Measurements from ENCODE around the gene SIRT7.

Gene SIRT7

GRCh38 chr17:81942167-81942553 is 24.2 kb upstream of the SIRT7 start:
- no peak for TF ChIP-seq REST (IDR thresholded peaks at IDR 0.05; ENCODE audit: insufficient replicate concordance, low read depth)
- TF ChIP-seq, protein P1, sequence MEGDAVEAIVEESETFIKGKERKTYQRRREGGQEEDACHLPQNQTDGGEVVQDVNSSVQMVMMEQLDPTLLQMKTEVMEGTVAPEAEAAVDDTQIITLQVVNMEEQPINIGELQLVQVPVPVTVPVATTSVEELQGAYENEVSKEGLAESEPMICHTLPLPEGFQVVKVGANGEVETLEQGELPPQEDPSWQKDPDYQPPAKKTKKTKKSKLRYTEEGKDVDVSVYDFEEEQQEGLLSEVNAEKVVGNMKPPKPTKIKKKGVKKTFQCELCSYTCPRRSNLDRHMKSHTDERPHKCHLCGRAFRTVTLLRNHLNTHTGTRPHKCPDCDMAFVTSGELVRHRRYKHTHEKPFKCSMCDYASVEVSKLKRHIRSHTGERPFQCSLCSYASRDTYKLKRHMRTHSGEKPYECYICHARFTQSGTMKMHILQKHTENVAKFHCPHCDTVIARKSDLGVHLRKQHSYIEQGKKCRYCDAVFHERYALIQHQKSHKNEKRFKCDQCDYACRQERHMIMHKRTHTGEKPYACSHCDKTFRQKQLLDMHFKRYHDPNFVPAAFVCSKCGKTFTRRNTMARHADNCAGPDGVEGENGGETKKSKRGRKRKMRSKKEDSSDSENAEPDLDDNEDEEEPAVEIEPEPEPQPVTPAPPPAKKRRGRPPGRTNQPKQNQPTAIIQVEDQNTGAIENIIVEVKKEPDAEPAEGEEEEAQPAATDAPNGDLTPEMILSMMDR (IDR thresholded peaks at IDR 0.05; ENCODE audit: insufficient read depth, low read length): no peak
- no peak for TF ChIP-seq GABPA (IDR thresholded peaks at IDR 0.05; ENCODE audit: low read depth)
- TF ChIP-seq SPI1 (IDR thresholded peaks at IDR 0.05; ENCODE audit: borderline replicate concordance, low read depth): no peak
- no peak for TF ChIP-seq POLR2AphosphoS5 (IDR thresholded peaks at IDR 0.05; ENCODE audit: low read depth)
- H3K27ac ChIP-seq (replicated peaks): no peak overlapping the region
- DNase-seq (ENCODE audit: low read depth in 1 of 2, low spot score in 1 of 2): no peak
- H3K4me3 ChIP-seq (replicated peaks; ENCODE audit: insufficient read depth, low read length): no peak overlapping the region
- H3K27me3 ChIP-seq (ENCODE audit: insufficient read depth, poor library complexity, severe bottlenecking): peaks cover 4% of the 10 kb centered on the region

DNA sequence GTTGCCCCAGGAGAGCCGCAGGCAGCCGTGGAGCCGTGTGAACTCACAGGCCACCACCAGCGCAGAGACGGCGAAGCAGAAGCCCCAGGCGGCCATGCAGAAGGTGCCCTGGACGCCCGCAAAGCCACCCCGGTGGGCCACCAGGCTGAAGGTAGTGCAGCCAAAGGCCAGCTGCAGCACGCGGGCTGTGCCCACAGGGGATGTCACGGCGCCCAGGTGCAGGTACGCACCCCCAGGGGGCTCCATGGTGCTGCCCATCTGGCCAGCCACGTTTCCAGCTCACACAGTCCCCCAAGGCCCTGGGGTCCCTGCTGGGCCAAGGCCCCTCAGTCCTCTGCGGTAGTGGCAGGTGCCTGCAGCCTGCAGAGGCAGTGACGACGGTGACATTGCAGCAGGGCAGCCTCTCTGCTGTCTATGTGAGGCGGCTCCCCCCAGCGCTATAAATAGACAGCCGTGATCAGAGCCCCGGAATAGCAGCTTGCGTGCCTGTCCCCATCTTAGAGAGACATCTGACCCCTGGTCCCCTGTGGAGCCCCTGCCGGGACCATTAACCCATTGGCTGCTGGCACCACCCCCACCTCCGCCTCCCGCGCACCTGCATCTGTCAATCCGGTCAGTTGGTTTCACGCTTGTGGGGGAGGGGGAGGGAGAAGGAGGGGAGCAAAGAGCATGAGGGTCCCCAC is 23.6 kb upstream of the SIRT7 start:
- H3K4me3 ChIP-seq (replicated peaks; ENCODE audit: insufficient read depth, low read length): no peak overlapping the region
- no peak for DNase-seq (ENCODE audit: low read depth in 1 of 2, low spot score in 1 of 2)
- no peak overlapping the region for H3K27ac ChIP-seq (replicated peaks)
- TF ChIP-seq GABPA (IDR thresholded peaks at IDR 0.05; ENCODE audit: low read depth) (no peak), REST (IDR thresholded peaks at IDR 0.05; ENCODE audit: insufficient replicate concordance, low read depth) (no peak), POLR2AphosphoS5 (IDR thresholded peaks at IDR 0.05; ENCODE audit: low read depth) (no peak), SPI1 (IDR thresholded peaks at IDR 0.05; ENCODE audit: borderline replicate concordance, low read depth) (no peak)
- TF ChIP-seq, protein P1 (IDR thresholded peaks at IDR 0.05; ENCODE audit: insufficient read depth, low read length): no peak
- peaks cover 4% of the 10 kb centered on the region for H3K27me3 ChIP-seq (ENCODE audit: insufficient read depth, poor library complexity, severe bottlenecking)

- no peak for DNase-seq (ENCODE audit: low read depth in 1 of 2, low spot score in 1 of 2)
- no peak for TF ChIP-seq POLR2AphosphoS5 (IDR thresholded peaks at IDR 0.05; ENCODE audit: low read depth)
- no peak for TF ChIP-seq SPI1 (IDR thresholded peaks at IDR 0.05; ENCODE audit: borderline replicate concordance, low read depth)
- no peak for TF ChIP-seq GABPA (IDR thresholded peaks at IDR 0.05; ENCODE audit: low read depth)
- TF ChIP-seq REST (IDR thresholded peaks at IDR 0.05; ENCODE audit: insufficient replicate concordance, low read depth): no peak
- TF ChIP-seq, protein P1 (IDR thresholded peaks at IDR 0.05; ENCODE audit: insufficient read depth, low read length): no peak
- H3K27me3 ChIP-seq (ENCODE audit: insufficient read depth, poor library complexity, severe bottlenecking): peaks cover 4% of the 10 kb centered on the region
- no peak overlapping the region for H3K4me3 ChIP-seq (replicated peaks; ENCODE audit: insufficient read depth, low read length)
- no peak overlapping the region for H3K27ac ChIP-seq (replicated peaks)
Observed at GRCh38 chr17:81940538-81941483, 22.8 kb upstream of the SIRT7 start.

All from HL-60 (cell line).